Liver (tissue), 9 donors: ENCODE data around the gene C17orf50. TPM values are rescaled to one million over a fixed set of nuclear protein-coding genes. Genes with fewer than 3 reads are reported as not detected.

Source experiments
- DNase-seq: peaks from one replicate; pipeline ENCODE4 v3.0.0-alpha.2; 2017; ENCODE audit warnings: low spot score
- H3K27ac ChIP-seq, 2 donors: one replicate each; pipeline ENCODE4 v1.7.0; 2013; ENCODE audit warnings: inconsistent platforms in 2 of 2, low read length in 2 of 2, control low read depth in 1 of 2, low read depth in 1 of 2, mild to moderate bottlenecking in 1 of 2
- H3K27me3 ChIP-seq, 4 donors: one replicate each; pipeline versions ENCODE4 v1.6.1 to v1.7.0; 2013; ENCODE audit warnings: low read length in 3 of 4, inconsistent platforms in 1 of 4, mild to moderate bottlenecking in 1 of 4, moderate library complexity in 1 of 4; ENCODE audit not compliant: control insufficient read depth in 4 of 4, insufficient read depth in 4 of 4
- H3K36me3 ChIP-seq, 4 donors: one replicate each; pipeline versions ENCODE4 v1.6.1 to v1.7.0; 2013; ENCODE audit warnings: low read length in 3 of 4, mild to moderate bottlenecking in 3 of 4, low read depth in 1 of 4, moderate library complexity in 1 of 4; ENCODE audit not compliant: control insufficient read depth in 4 of 4, insufficient read depth in 3 of 4
- H3K4me1 ChIP-seq, 4 donors: one replicate each; pipeline versions ENCODE4 v1.6.1 to v1.7.0; 2013; ENCODE audit warnings: low read length in 3 of 4, mild to moderate bottlenecking in 3 of 4, moderate library complexity in 1 of 4; ENCODE audit not compliant: control insufficient read depth in 4 of 4, insufficient read depth in 4 of 4
- H3K4me3 ChIP-seq, 3 donors: one replicate each; pipeline versions ENCODE4 v1.6.1 to v1.7.0; 2013; ENCODE audit warnings: low read length in 3 of 3, control low read depth in 1 of 3, low read depth in 1 of 3, mild to moderate bottlenecking in 1 of 3
- H3K9ac ChIP-seq, 2 donors: one replicate each; pipeline ENCODE4 v1.7.0; 2013; ENCODE audit warnings: low read length in 2 of 2, mild to moderate bottlenecking in 2 of 2, moderate library complexity in 2 of 2, control low read depth in 1 of 2, low read depth in 1 of 2
- H3K9me3 ChIP-seq, 4 donors: one replicate each; pipeline versions ENCODE4 v1.6.1 to v1.7.0; 2013; ENCODE audit warnings: low read length in 3 of 4; ENCODE audit not compliant: control insufficient read depth in 4 of 4
- EGR1 ChIP-seq, 2 donors: IDR thresholded peaks; 2 replicates each; pipeline ENCODE4 v1.6.1; 2016 to 2018; ENCODE audit warnings: antibody characterized with exemption in 2 of 2, low read depth in 2 of 2
- FOXA1 ChIP-seq: IDR thresholded peaks from 2 replicates; pipeline ENCODE4 v1.6.1; 2016; ENCODE audit warnings: antibody characterized with exemption
- FOXA2 ChIP-seq: IDR thresholded peaks from 2 replicates; pipeline ENCODE4 v1.6.1; 2016; ENCODE audit warnings: antibody characterized with exemption
- HNF4A ChIP-seq, 2 donors: conservative IDR thresholded peaks; 2 replicates each; pipeline ENCODE4 v1.6.1; 2016; ENCODE audit warnings: antibody characterized with exemption in 2 of 2, mild to moderate bottlenecking in 2 of 2
- HNF4G ChIP-seq: IDR thresholded peaks from 2 replicates; pipeline ENCODE4 v1.6.1; 2016; ENCODE audit warnings: antibody characterized with exemption
- JUND ChIP-seq, 2 donors: IDR thresholded peaks; 2 replicates each; pipeline ENCODE4 v1.6.1; 2016; ENCODE audit warnings: antibody characterized with exemption in 2 of 2
- NR2F2 ChIP-seq: IDR thresholded peaks from 2 replicates; pipeline ENCODE4 v1.6.1; 2016; ENCODE audit warnings: antibody characterized with exemption
- RXRA ChIP-seq, 2 donors: IDR thresholded peaks; 2 replicates each; pipeline ENCODE4 v1.6.1; 2017 to 2018; ENCODE audit warnings: antibody characterized with exemption in 2 of 2, mild to moderate bottlenecking in 1 of 2
- SP1 ChIP-seq: IDR thresholded peaks from 2 replicates; pipeline ENCODE4 v1.6.1; 2018; ENCODE audit warnings: antibody characterized with exemption, mild to moderate bottlenecking
- TAF1 ChIP-seq: conservative IDR thresholded peaks from 2 replicates; pipeline ENCODE4 v1.6.1; 2016; ENCODE audit warnings: antibody characterized with exemption, mild to moderate bottlenecking
- WGBS: extraction: QIAGEN DNeasy Blood & Tissue Kit; methylation state at CpG from one replicate; pipeline ENCODE4 v1.1.7; 2013; 5-methylcytosine and 5-hydroxymethylcytosine counted together
- polyA plus RNA-seq, 2 donors: library from polyadenylated mRNA; stranded (reverse) in 1 of 2; unstranded in 1 of 2; fragments of 200-250 nt in 1 of 2; fragments of >200 nt in 1 of 2; fragmentation: Nextera tagmentation in 1 of 2; extraction: Ambion mirVana in 1 of 2; gene quantifications; one replicate each; pipeline versions ENCODE4 v1.2.1 to v1.2.3, GENCODE V29; 2013 to 2015
- total RNA-seq, 2 donors: library from RNA; depleted of rRNA; stranded (reverse); fragments of >200 nt; gene quantifications; one replicate each; pipeline ENCODE4 v1.2.3, GENCODE V29; 2014
- TF ChIP-seq, protein P1 (sequence below): IDR thresholded peaks from 2 replicates; pipeline ENCODE4 v1.6.1; 2016; ENCODE audit warnings: antibody characterized with exemption
- TF ChIP-seq, protein P2 (sequence below): IDR thresholded peaks from 2 replicates; pipeline ENCODE4 v1.6.1; 2016; ENCODE audit warnings: antibody characterized with exemption
- TF ChIP-seq, protein P3 (sequence below): IDR thresholded peaks from 2 replicates; pipeline ENCODE4 v1.6.1; 2016; ENCODE audit warnings: antibody characterized with exemption
- TF ChIP-seq, protein P4 (sequence below): IDR thresholded peaks from 2 replicates; pipeline ENCODE4 v1.6.1; 2016; ENCODE audit warnings: antibody characterized with exemption, mild to moderate bottlenecking
- TF ChIP-seq, protein P5 (sequence below): fragments of 150-350 bp; IDR thresholded peaks from 2 replicates; pipeline ENCODE4 v1.5.1; 2017; ENCODE audit warnings: improper control_type of control experiment, low read depth, low read length; ENCODE audit not compliant: missing input control
- donor health status: healthy.
- donor health status: healthy.
- donor health status: healthy.
- donor health status: healthy.
- donor health status: healthy.

The C17orf50 gene
- total and polyA plus RNA-seq, 4 donors, result not detected

DNA sequence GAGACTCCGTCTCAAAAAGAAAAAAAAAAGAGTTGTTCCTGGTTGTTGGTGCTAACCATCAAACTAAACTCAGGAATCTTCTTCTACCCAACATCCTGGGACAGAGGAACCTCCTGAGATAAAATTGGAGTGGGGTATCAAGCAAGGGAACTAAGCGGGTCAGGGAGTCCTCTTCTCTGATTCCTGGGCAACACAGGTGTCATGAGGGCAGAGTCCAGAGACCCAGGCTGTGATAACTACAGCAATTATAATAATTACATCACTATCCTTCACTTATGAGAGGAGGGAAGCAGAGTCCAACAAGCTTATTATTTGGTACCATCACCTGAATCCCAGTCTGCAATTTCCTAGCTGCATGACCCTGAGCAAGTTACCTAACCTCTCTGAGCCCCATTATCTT lies 8.1 kb downstream of the C17orf50 start:
- Histone ChIP-seq H3K27ac (no peak overlapping the region), H3K9me3 (no peaks in the 10 kb centered on the region), H3K36me3 (no peaks in the 10 kb centered on the region), H3K4me1 (peaks cover 1 to 12% (median 6%) of the 10 kb centered on the region in 4 donors), H3K4me3 (no peak overlapping the region), H3K9ac (no peak overlapping the region), H3K27me3 (no peaks in the 10 kb centered on the region)
- 87% methylated on average over 2 of the region's 2 CpGs for WGBS
- DNase-seq, result no peak
- TF ChIP-seq, protein P1, sequence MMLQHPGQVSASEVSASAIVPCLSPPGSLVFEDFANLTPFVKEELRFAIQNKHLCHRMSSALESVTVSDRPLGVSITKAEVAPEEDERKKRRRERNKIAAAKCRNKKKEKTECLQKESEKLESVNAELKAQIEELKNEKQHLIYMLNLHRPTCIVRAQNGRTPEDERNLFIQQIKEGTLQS, result no peak
- TF ChIP-seq, protein P2, sequence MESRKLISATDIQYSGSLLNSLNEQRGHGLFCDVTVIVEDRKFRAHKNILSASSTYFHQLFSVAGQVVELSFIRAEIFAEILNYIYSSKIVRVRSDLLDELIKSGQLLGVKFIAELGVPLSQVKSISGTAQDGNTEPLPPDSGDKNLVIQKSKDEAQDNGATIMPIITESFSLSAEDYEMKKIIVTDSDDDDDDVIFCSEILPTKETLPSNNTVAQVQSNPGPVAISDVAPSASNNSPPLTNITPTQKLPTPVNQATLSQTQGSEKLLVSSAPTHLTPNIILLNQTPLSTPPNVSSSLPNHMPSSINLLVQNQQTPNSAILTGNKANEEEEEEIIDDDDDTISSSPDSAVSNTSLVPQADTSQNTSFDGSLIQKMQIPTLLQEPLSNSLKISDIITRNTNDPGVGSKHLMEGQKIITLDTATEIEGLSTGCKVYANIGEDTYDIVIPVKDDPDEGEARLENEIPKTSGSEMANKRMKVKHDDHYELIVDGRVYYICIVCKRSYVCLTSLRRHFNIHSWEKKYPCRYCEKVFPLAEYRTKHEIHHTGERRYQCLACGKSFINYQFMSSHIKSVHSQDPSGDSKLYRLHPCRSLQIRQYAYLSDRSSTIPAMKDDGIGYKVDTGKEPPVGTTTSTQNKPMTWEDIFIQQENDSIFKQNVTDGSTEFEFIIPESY, result no peak
- TF ChIP-seq JUND (IDR thresholded peaks at IDR 0.05) (no peak), RXRA (IDR thresholded peaks at IDR 0.05) (no peak), FOXA1 (no peak), EGR1 (IDR thresholded peaks at IDR 0.05; ENCODE audit: low read depth in 2 of 2) (no peak), HNF4A (conservative IDR thresholded peaks at IDR 0.05) (no peak), NR2F2 (no peak), HNF4G (no peak), TAF1 (no peak)
- TF ChIP-seq, protein P3, sequence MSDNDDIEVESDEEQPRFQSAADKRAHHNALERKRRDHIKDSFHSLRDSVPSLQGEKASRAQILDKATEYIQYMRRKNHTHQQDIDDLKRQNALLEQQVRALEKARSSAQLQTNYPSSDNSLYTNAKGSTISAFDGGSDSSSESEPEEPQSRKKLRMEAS, result no peak
- TF ChIP-seq, protein P4, sequence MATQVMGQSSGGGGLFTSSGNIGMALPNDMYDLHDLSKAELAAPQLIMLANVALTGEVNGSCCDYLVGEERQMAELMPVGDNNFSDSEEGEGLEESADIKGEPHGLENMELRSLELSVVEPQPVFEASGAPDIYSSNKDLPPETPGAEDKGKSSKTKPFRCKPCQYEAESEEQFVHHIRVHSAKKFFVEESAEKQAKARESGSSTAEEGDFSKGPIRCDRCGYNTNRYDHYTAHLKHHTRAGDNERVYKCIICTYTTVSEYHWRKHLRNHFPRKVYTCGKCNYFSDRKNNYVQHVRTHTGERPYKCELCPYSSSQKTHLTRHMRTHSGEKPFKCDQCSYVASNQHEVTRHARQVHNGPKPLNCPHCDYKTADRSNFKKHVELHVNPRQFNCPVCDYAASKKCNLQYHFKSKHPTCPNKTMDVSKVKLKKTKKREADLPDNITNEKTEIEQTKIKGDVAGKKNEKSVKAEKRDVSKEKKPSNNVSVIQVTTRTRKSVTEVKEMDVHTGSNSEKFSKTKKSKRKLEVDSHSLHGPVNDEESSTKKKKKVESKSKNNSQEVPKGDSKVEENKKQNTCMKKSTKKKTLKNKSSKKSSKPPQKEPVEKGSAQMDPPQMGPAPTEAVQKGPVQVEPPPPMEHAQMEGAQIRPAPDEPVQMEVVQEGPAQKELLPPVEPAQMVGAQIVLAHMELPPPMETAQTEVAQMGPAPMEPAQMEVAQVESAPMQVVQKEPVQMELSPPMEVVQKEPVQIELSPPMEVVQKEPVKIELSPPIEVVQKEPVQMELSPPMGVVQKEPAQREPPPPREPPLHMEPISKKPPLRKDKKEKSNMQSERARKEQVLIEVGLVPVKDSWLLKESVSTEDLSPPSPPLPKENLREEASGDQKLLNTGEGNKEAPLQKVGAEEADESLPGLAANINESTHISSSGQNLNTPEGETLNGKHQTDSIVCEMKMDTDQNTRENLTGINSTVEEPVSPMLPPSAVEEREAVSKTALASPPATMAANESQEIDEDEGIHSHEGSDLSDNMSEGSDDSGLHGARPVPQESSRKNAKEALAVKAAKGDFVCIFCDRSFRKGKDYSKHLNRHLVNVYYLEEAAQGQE, result no peak
- TF ChIP-seq, protein P5, sequence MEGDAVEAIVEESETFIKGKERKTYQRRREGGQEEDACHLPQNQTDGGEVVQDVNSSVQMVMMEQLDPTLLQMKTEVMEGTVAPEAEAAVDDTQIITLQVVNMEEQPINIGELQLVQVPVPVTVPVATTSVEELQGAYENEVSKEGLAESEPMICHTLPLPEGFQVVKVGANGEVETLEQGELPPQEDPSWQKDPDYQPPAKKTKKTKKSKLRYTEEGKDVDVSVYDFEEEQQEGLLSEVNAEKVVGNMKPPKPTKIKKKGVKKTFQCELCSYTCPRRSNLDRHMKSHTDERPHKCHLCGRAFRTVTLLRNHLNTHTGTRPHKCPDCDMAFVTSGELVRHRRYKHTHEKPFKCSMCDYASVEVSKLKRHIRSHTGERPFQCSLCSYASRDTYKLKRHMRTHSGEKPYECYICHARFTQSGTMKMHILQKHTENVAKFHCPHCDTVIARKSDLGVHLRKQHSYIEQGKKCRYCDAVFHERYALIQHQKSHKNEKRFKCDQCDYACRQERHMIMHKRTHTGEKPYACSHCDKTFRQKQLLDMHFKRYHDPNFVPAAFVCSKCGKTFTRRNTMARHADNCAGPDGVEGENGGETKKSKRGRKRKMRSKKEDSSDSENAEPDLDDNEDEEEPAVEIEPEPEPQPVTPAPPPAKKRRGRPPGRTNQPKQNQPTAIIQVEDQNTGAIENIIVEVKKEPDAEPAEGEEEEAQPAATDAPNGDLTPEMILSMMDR, result no peak

DNA sequence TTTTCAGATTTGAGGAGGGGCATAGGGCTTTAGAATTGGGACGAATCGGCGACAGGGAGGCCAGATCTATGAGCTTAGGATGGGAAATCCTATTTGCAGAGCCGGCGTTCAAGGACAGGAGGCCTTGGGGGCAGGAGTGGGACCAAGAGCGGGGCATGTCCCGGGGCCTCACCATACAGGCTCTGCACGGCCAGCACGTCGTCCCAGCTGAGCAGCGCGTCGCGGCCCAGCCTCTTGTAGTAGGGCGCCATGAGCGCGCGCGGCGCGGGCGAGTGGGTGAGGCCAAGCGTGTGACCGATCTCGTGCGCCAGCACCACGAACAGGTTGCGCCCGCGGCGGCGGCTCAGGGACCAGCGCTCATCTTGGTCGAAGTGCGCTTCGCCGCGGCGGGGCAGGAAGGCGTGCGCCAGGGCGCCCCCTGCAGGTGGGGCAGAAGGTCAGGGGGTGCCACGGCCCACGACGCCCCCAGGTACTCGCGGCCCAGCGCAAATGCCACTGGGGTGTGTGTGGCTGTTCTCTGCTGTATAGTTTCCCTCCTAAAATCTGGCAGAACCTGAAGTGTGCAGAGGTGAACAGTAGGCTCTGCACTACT lies 9.3 kb downstream of the C17orf50 start:
- no peak for TF ChIP-seq JUND (IDR thresholded peaks at IDR 0.05)
- TF ChIP-seq HNF4A (conservative IDR thresholded peaks at IDR 0.05), result no peak
- TF ChIP-seq FOXA1, result no peak
- TF ChIP-seq, protein P3, result no peak
- TF ChIP-seq FOXA2, result no peak
- TF ChIP-seq NR2F2, result no peak
- no peak for TF ChIP-seq EGR1 (IDR thresholded peaks at IDR 0.05; ENCODE audit: low read depth in 2 of 2)
- TF ChIP-seq, protein P4, result no peak
- TF ChIP-seq, protein P1, result no peak
- TF ChIP-seq, protein P2, result no peak
- TF ChIP-seq RXRA (IDR thresholded peaks at IDR 0.05), result no peak
- TF ChIP-seq TAF1, result no peak
- TF ChIP-seq SP1, result no peak
- Histone ChIP-seq H3K9ac (no peak overlapping the region), H3K9me3 (no peaks in the 10 kb centered on the region), H3K36me3 (no peaks in the 10 kb centered on the region), H3K4me1 (peaks cover 0 to under 1% (median 0%) of the 10 kb centered on the region in 4 donors), H3K27ac (no peak overlapping the region), H3K27me3 (no peaks in the 10 kb centered on the region), H3K4me3 (no peak overlapping the region)
- no peak for DNase-seq
- WGBS, result 90% methylated on average over 48 of the region's 48 CpGs
